Spleen (tissue), 7 donors: ENCODE data around the gene ZYX.
"Not testable (repeated sequence)": the region's sequence is repeated elsewhere in the genome, so short reads cannot be mapped to it uniquely, and the experiment has no call there.

Source experiments
- POLR2A ChIP-seq, 3 donors: fragments of 450-650 bp; IDR thresholded peaks; one replicate each; pipeline ENCODE4 v1.5.1; 2017; ENCODE audit warnings: antibody characterized with exemption in 3 of 3, mild to moderate bottlenecking in 1 of 3
- POLR2AphosphoS5 ChIP-seq, 3 donors: sonication (generic); formaldehyde crosslinking; IDR thresholded peaks; one replicate each; pipeline ENCODE4 v1.5.1; 2017; ENCODE audit warnings: antibody characterized with exemption in 3 of 3
- TF ChIP-seq, protein P1 (sequence below), 11 experiments: fragments of 200-600 bp in 7 of 11; fragments of 450-650 bp in 4 of 11; sonication (generic) in 4 of 11; IDR thresholded peaks in 8 of 11; conservative IDR thresholded peaks in 3 of 11; 1 replicate in 7 of 11; 2 replicates in 4 of 11; pipeline versions ENCODE4 v1.4.0 to v1.8.0; 2016 to 2021; ENCODE audit warnings: antibody characterized with exemption in 11 of 11, inconsistent platforms in 4 of 11, mild to moderate bottlenecking in 1 of 11
- donor health status: DM: no; HTN: no; CAD: no; lungs with moderate emphysema.
- donor health status: DM: no; HTN: no; CAD: no.
- donor health status: DM: no; HTN: no; CAD: no.

GRCh38 chr7:143420624-143421023, 39.5 kb downstream of the ZYX start:
- TF ChIP-seq, protein P1, sequence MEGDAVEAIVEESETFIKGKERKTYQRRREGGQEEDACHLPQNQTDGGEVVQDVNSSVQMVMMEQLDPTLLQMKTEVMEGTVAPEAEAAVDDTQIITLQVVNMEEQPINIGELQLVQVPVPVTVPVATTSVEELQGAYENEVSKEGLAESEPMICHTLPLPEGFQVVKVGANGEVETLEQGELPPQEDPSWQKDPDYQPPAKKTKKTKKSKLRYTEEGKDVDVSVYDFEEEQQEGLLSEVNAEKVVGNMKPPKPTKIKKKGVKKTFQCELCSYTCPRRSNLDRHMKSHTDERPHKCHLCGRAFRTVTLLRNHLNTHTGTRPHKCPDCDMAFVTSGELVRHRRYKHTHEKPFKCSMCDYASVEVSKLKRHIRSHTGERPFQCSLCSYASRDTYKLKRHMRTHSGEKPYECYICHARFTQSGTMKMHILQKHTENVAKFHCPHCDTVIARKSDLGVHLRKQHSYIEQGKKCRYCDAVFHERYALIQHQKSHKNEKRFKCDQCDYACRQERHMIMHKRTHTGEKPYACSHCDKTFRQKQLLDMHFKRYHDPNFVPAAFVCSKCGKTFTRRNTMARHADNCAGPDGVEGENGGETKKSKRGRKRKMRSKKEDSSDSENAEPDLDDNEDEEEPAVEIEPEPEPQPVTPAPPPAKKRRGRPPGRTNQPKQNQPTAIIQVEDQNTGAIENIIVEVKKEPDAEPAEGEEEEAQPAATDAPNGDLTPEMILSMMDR (IDR thresholded peaks at IDR 0.05 in 8 of 11, conservative IDR thresholded peaks at IDR 0.05 in 3 of 11) = not testable (repeated sequence)
- TF ChIP-seq POLR2A, POLR2AphosphoS5 (IDR thresholded peaks at IDR 0.05): not testable (repeated sequence)
